GM19468 (cell line): Measurements from ENCODE around the gene SOX10.

ENCODE experiments used
- ATAC-seq: cut with Tn5 transposase; IDR thresholded peaks from one replicate; pipeline ENCODE4 v1.9.1; 2021; ENCODE audit warnings: mild to moderate bottlenecking, moderate library complexity, moderate number of reproducible peaks; ENCODE audit not compliant: unreplicated experiment; ENCODE audit errors: extremely low read depth

Gene SOX10

GRCh38 chr22:38017272-38017920 is 33.0 kb upstream of the SOX10 start:
- no peak for ATAC-seq

GRCh38 chr22:38016182-38017151 is 32.1 kb upstream of the SOX10 start:
- ATAC-seq = no peak

GRCh38 chr22:38014083-38014482 is 29.7 kb upstream of the SOX10 start:
- no peak for ATAC-seq

- ATAC-seq = no peak
These were observed 28.3 kb upstream of the SOX10 start for GRCh38 chr22:38012604-38013072.

- no peak for ATAC-seq
These were observed 24.8 kb upstream of the SOX10 start for GRCh38 chr22:38009000-38009806.

- no peak for ATAC-seq
These were observed 23.1 kb upstream of the SOX10 start for GRCh38 chr22:38007330-38007902.

- no peak for ATAC-seq
These were observed 22.6 kb upstream of the SOX10 start for GRCh38 chr22:38006906-38007305.

GRCh38 chr22:38005943-38006342 is 21.6 kb upstream of the SOX10 start:
- no peak for ATAC-seq

GRCh38 chr22:37999640-38000272 is 15.4 kb upstream of the SOX10 start:
- ATAC-seq = no peak

- no peak for ATAC-seq
These were observed 14.9 kb upstream of the SOX10 start for GRCh38 chr22:37999236-37999635.

GRCh38 chr22:37998543-37998942 is 14.2 kb upstream of the SOX10 start:
- no peak for ATAC-seq

- no peak for ATAC-seq
These were observed 12.3 kb upstream of the SOX10 start for GRCh38 chr22:37996515-37997246.

- no peak for ATAC-seq
These were observed 11.7 kb upstream of the SOX10 start for GRCh38 chr22:37996079-37996478.

GRCh38 chr22:37995460-37995859 is 11.1 kb upstream of the SOX10 start:
- no peak for ATAC-seq

GRCh38 chr22:37994982-37995381 is 10.6 kb upstream of the SOX10 start:
- no peak for ATAC-seq

- ATAC-seq = no peak
These were observed 9.7 kb upstream of the SOX10 start for GRCh38 chr22:37994049-37994448.

GRCh38 chr22:37991731-37992442 is 7.5 kb upstream of the SOX10 start:
- ATAC-seq = no peak

- ATAC-seq = no peak
These were observed 6.5 kb upstream of the SOX10 start for GRCh38 chr22:37990862-37991261.
